ENCODE data around the gene ING1. TPM values are rescaled to one million over a fixed set of nuclear protein-coding genes. Genes with fewer than 3 reads are reported as not detected.
"Not testable (repeated sequence)": the region's sequence is repeated elsewhere in the genome, so short reads cannot be mapped to it uniquely, and the experiment has no call there.

Gene ING1, protein sequence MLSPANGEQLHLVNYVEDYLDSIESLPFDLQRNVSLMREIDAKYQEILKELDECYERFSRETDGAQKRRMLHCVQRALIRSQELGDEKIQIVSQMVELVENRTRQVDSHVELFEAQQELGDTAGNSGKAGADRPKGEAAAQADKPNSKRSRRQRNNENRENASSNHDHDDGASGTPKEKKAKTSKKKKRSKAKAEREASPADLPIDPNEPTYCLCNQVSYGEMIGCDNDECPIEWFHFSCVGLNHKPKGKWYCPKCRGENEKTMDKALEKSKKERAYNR
- 10 to 100 TPM; 26.0 to 30.2 (median 27.6) TPM for polyA plus RNA-seq (ENCODE audit: insufficient read length in 3 of 3)
- long read RNA-seq, donor 1, full-length matches to known transcripts = 13 of 13 reads
- long read RNA-seq, donor 1, partial matches to known transcripts = 0 of 13 reads
- long read RNA-seq, donor 1, other reads (novel, unspliced or antisense) = 0 of 13 reads
- long read RNA-seq, donor 2, full-length matches to known transcripts = 13 of 33 reads
- long read RNA-seq, donor 2, partial matches to known transcripts = 20 of 33 reads
- long read RNA-seq, donor 2, other reads (novel, unspliced or antisense) = 0 of 33 reads
- long read RNA-seq, donor 3, full-length matches to known transcripts = 14 of 14 reads
- long read RNA-seq, donor 3, partial matches to known transcripts = 0 of 14 reads
- long read RNA-seq, donor 3, other reads (novel, unspliced or antisense) = 0 of 14 reads
- long read RNA-seq, donor 4, full-length matches to known transcripts = 18 of 18 reads
- long read RNA-seq, donor 4, partial matches to known transcripts = 0 of 18 reads
- long read RNA-seq, donor 4, other reads (novel, unspliced or antisense) = 0 of 18 reads
- long read RNA-seq, donor 5, full-length matches to known transcripts = 8 of 8 reads
- long read RNA-seq, donor 5, partial matches to known transcripts = 0 of 8 reads
- long read RNA-seq, donor 5, other reads (novel, unspliced or antisense) = 0 of 8 reads
- long read RNA-seq, donor 6, full-length matches to known transcripts = 6 of 16 reads
- long read RNA-seq, donor 6, partial matches to known transcripts = 10 of 16 reads
- long read RNA-seq, donor 6, other reads (novel, unspliced or antisense) = 0 of 16 reads
- long read RNA-seq, donor 7, full-length matches to known transcripts = 19 of 30 reads
- long read RNA-seq, donor 7, partial matches to known transcripts = 11 of 30 reads
- long read RNA-seq, donor 7, other reads (novel, unspliced or antisense) = 0 of 30 reads
- long read RNA-seq, donor 8, full-length matches to known transcripts = 8 of 34 reads
- long read RNA-seq, donor 8, partial matches to known transcripts = 26 of 34 reads
- long read RNA-seq, donor 8, other reads (novel, unspliced or antisense) = 0 of 34 reads
- long read RNA-seq, donor 9, full-length matches to known transcripts = 19 of 19 reads
- long read RNA-seq, donor 9, partial matches to known transcripts = 0 of 19 reads
- long read RNA-seq, donor 9, other reads (novel, unspliced or antisense) = 0 of 19 reads
- long read RNA-seq, donor 10, full-length matches to known transcripts = 17 of 32 reads
- long read RNA-seq, donor 10, partial matches to known transcripts = 15 of 32 reads
- long read RNA-seq, donor 10, other reads (novel, unspliced or antisense) = 0 of 32 reads
- long read RNA-seq, donor 11, full-length matches to known transcripts = 10 of 10 reads
- long read RNA-seq, donor 11, partial matches to known transcripts = 0 of 10 reads
- long read RNA-seq, donor 11, other reads (novel, unspliced or antisense) = 0 of 10 reads
- long read RNA-seq, donor 12, full-length matches to known transcripts = 18 of 18 reads
- long read RNA-seq, donor 12, partial matches to known transcripts = 0 of 18 reads
- long read RNA-seq, donor 12, other reads (novel, unspliced or antisense) = 0 of 18 reads
- long read RNA-seq, donor 13, full-length matches to known transcripts = 3 of 3 reads
- long read RNA-seq, donor 13, partial matches to known transcripts = 0 of 3 reads
- long read RNA-seq, donor 13, other reads (novel, unspliced or antisense) = 0 of 3 reads
- long read RNA-seq, donor 14 = 0 reads
- long read RNA-seq, donor 15 = 0 reads
- long read RNA-seq, donor 16, full-length matches to known transcripts = 16 of 21 reads
- long read RNA-seq, donor 16, partial matches to known transcripts = 5 of 21 reads
- long read RNA-seq, donor 16, other reads (novel, unspliced or antisense) = 0 of 21 reads

DNA sequence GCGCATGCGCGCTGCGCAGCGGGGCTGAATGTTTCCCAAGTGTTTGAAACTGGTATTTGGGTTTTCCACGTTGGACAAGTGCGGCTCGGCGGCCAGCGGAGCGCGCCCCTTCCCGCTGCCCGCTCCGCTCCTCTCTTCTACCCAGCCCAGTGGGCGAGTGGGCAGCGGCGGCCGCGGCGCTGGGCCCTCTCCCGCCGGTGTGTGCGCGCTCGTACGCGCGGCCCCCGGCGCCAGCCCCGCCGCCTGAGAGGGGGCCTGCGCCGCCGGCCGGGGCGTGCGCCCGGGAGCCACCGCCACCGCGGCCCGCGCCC is at the start of gene ING1:
Gene ING1 (plus strand): TSS at position 59 of the 311 bp plus-strand sequence. CDS start 450 bp downstream, outside the sequence.
- DNase-seq = no peak

DNA sequence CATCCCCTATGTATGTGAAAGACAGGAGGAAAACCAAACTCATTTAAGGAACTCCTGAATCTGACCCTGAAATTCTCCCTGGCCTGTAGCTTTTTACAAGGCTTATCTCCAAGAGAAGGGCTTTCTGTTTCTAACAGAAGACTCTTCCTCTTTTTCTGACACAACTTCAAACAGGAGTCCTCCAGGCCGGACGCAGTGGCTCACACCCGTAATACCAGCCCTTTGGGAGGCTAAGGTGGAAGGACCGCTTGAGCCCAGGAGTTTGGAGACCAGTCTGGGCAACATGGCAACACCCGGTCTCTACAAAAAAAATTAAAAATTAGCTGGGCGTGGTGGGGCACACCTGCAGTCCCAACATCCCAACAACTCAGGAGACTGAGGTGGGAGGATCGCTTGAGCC is 49.5 kb upstream of the ING1 start:
- no peak for DNase-seq

DNA sequence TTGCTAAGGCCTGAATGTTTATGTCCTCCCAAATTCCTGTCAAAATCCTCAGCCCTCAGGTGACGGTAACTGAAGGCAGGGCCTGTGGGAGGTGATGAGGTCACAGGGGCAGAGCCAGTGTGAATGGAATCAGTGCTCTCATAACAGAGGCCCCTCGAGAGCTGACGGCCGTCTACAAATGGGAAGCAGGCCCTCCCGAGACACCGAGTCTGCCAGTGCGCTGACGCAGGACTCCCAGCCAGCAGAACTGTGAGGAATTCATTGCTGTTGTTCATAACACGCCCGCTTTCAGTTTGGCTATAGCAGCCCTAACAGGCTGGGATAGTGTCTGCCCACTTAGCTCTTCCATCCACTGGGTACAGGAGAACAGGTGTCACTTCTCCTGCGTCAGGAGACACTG is 48.8 kb upstream of the ING1 start:
- no peak for DNase-seq

DNA sequence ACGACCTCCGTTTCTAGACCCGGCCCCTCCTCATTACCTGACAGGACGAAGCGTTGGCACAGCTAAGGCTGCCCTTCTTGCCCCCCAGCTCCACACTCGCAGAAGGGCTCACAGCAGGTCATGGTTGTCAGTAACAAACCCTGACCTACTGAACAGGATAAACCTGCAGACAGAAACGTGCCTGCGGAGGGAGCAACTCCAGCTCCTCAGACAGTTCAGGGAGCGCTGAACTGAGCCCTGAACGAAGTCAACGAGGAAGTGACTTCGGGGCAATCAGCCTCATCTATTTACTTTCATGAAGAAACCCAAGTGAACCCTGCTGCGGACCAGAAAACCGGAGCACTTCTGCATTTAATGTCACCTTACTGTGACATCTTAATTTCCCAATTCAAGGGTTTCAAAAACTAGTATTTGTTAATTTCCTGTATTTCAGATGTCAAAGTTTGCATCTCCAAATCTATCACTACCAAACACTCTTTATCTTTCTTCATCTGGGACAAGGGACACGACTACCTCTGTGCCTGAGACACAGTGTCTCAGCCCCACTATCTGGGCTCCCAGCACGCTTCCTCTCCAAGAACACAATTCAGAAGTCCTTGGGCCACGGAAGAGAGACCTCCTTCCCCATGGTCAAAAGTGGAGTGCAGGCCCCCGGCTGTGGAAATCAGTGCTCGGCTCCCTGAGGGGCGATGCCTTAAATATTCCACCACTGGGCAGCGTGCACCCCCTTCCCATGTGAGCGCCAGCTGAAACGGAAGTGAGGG is 47.8 kb upstream of the ING1 start:
- no peak for DNase-seq

DNA sequence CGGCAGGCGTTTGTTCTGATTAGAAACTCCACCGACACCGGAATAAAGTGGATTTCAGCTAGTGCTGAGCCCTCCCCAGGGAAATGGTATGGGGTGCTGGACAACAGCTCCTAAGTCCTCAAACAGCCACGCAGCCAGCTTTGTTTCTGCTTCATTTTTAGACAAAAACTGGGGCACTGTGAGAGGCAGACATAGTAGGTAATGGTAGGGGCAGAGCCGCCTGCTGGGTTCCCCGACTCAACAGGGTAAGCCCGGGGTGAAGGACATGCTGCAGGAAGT is 47.3 kb upstream of the ING1 start:
- DNase-seq = no peak

DNA sequence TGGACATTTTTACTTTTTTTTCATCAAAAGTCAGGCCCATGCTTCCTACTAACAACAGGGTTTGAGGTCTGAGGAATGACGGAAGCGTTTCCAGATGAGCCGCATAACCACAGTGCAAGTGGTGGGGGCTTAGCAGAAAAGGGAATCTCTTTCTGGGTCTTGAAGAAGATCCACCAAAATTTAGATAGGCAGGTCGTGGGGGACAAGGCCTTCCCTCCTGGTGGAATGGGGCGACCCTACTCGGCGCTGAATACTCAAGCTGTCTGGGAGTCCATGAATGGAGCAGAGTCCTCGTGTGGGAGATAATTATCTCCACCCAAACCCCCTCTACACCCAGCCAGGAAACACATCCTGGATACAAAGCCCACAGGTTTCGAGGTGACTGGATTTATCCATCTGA is 44.5 kb upstream of the ING1 start:
- DNase-seq = no peak

DNA sequence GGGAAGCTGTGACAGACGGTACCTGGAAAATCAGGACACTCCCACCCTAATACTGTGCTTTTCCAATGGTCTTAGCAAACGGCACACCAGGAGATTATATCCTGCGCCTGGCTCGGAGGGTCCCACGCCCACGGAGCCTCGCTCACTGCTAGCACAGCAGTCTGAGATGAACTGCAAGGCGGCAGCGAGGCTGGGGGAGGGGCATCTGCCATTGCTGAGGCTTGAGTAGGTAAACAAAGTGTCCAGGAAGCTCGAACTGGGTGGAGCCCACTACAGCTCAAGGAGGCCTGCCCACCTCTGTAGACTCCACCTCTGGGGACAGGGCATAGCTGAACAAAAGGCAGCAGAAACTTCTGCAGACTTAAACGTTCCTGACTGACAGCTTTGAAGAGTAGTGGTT is 43.7 kb upstream of the ING1 start:
- DNase-seq = not testable (repeated sequence)

DNA sequence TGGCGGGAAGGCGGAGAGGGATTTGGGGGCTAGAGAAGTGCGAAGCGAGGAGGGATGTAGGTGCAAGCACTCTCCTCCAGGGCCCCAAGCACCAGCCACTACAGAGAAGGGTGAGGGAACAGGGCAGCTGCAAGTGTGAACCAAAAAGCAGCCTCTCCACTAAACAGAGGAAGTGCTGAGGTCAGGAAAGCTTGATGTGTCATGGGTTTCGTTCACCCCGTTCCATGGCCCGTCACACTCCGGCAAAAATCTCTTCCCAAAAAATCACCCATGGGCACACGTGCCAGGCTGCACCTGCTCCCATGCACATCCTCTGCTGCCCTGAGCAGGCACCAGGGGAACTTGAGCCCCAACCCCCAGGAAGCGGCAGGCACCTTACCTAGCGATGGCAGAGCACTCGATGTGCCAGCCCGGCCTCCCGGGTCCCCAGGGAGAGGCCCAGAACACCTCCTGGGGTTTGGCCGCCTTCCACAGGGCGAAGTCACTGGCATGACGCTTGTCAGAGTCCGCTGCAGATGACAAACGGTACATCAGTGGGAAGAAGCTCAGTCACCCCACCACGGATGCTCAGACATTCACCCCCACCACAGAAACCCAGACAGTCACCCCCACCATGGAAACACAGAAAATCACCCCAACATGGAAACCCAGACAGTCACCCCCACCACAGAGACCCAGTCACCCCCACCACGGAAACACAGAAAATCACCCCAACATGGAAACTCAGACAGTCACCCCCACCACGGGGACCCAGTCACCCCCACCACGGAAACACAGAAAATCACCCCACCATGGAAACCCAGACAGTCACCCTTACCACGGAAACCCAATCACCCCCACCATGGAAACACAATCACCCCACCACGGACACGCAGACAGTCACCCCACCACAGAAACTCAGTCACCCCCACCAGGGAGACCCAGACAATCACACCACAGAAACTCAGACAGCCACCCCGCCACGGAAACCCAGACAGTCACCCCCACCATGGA is 36.6 kb upstream of the ING1 start:
- DNase-seq = no peak

DNA sequence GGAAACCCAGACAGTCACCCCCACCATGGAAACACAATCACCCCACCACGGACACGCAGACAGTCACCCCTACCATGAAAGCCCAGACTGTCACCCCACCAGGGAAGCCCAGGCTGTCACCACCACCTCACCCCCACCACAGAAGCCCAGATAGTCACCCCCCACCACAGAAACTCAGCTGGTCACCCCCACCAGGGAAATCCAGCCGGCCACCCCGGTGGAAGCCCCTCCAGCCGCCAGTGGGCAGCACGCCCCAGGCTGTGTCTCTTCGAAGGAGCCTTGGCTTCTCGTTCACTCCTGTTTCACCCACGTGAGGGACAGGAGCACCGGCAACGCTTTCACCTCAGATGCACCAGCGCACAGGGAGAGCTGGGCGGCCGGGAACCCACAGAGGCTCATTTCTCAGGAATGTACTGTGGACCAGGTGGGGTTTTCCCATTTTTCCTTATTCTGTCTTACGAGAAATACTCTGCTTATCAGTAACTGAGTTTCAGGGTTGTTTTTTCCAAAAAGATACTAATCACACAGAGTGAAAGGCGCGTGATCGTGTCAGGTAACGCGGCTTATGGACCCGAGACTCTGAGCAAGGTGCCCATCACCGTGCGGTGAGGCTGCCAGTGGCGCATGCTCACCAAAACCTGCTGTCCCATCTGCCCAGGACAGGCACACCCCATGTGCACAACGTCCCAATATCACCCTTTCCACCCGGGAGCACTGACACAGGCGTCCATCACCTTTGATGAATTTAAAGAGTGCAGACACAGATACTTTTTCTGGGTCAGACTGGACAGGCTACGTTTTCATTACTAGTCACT is 35.6 kb upstream of the ING1 start:
- no peak for DNase-seq

DNA sequence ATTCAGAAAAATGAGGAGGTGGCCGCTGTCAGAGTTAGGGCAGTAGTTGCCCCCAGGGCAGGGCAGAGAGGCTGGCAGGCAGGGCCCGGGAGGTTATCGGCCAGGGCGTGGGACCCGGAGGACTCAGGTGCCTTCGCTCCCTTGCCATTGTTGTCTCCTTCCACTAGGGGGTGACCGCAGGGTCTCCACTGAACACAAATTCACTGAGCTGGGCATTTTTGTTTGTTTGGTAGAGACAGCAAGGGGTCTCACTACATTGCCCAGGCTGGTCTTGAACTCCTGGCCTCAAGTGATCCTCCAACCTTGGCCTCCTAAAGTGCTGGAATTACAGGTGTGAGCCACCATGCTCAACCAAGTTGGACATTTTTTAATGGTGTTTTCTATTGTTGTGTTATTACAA is 32.6 kb upstream of the ING1 start:
- no peak for DNase-seq

DNA sequence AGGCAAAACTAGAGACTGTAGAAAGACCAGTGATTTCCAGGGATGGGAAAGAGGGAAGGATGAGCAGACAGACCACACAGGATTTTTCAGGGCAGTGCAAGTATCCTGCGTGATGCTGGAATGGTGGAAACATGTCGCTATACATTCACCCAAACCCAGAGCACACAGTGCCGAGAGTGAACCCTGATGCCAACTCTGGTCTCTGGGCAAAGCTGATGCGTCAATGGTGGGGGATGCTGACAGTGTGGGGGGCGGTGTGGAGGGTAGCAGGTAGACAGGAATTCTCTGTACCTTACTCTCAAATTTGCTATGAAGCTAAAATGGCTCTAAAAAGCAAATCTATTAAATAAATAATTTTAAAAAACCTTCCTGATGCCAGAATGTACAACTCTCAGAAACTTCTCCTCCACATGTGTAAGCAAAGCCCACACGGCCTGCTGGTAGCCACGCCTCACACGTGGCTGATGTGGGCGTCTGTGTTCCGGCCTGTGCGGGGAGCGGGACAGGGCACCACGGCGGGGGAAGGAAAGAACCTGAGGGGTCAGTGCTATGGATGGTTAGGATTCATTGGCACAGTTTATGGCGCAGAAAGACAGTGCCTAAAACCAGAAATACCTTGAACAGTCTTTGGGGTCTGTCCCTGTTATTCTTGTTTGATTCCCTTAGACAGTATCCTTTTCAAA is 31.5 kb upstream of the ING1 start:
- DNase-seq = no peak

DNA sequence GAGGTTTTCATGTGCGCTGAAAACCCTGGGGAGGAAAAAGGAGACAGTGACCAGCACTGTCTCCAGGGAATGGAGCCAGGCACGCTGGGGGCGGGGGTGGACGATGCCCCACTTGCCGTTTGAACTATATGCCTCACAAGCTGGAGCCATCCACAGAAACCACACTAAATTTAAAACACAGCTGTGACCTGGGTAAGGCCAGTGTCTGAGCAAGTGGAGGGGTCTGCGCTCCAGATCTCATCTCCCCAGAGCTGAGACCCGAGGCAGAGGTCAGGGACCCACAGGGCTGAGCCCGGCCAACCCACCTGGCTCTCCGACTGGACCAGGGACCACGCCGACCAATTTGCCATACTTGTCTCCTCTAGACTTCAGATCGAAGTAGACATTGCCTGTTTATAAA is 30.8 kb upstream of the ING1 start:
- no peak for DNase-seq

DNA sequence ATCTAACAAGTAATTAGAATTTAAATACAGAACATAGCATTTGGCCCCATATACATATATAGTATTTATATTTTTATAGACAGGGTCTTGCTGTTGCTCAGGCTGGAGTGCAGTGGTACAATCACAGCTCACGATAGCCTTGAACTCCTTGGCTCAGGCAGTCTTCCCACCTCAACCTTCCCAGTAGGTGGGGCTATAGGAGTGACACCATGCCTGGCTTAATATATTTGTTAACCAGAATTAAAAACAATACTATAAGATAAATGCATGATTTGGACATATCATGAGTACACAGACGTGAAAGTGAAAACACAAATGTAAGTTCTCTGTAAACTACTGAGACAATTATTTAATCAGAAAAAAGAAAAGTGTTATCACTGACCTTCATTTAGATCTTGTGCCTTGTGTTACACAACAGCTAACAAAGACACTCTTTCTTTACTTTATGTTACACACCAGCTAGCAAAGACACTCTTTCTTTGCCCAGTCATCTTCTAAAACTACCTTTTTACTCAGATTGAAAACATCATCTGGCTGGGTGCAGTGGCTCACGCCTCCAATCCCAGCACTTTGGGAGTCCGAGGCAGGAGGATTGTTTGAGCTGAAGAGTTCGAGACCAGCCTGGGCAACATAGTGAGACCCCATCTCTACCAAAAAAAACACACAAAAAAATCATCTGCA is 30.2 kb upstream of the ING1 start:
- no peak for DNase-seq

DNA sequence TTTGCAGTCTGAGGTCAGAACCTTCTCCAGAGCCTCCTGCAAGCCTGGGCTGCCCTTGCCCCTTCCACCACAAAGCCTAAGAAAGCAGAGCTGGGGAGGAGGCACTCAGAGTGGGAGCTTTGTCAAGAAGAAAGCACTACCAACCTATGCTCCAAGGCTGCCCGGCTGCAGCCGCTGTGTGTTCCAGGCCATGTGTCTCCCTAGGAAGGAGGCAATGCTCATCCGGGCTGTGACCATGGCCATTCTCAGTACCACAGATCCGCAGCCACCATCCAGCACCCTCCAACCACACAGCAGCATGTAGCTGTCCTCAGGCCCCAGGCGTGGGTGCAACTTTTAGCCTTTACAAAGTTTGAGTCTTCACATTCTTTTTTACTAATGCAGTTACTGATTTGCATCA is 29.6 kb upstream of the ING1 start:
- no peak for DNase-seq

DNA sequence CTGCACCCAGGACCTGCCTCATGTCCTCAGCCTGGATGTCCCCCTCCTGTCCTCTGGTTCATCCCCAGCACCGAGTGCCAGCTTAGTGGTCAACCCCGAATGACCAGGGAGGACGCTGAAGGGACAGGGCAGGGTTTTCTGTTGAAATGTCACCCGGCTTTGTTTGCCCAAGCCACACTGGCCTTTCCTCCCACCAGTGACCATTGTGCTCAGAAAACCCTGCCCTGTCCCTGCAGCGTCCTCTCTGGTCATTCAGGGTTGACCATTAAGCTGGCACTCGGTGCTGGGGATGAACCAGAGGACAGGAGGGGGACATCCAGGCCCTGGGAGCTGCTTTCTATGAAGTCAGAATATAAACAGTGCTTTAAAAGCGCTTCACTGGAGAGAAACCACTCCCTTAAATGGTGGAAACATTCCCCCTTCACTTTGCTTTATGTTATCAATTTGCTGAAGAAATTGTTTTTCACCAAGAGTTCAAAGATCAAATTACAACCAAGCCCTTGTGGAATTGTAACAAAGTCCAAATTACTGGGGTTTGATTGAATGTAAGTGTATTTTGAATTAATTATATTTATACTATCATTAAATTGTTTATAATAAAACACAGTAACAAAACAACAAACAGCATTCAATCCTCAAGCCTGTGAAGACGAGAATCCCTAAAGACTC is 29.0 kb upstream of the ING1 start:
- DNase-seq = no peak
